A204.1 (cell line): ENCODE measurements around the gene TIMP2.

Source experiments
- FAIRE-seq: peaks from 2 replicates; lab custom pipeline; 2012; peaks lifted over from hg19 to GRCh38; lab: Jason Lieb, UNC

TIMP2 gene

GRCh38 chr17:78812855-78813254 is 112.3 kb downstream of the TIMP2 start:
- FAIRE-seq: no peak

- no peak for FAIRE-seq
Observed at GRCh38 chr17:78808163-78808562, 117.0 kb downstream of the TIMP2 start.

DNA sequence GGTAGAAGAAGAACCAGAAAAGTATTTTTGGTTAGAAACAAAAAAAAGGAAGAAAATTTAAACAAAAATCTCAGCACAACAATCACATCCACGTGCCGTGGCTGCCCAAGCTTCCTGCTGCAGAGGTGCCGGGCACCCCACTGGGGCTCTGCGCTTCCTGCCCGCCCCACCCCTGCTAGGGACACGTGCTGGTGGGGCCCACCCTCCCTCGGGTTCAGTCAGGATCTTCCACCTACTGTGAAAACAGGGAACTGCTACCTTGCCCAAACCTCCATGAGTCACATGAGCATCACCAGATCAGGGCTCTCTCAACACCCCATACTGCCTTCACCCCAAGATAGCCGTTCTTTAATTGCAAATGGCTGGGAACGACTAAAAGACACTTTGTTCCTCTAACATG is 118.7 kb downstream of the TIMP2 start:
- FAIRE-seq: no peak

GRCh38 chr17:78805301-78805700 is 119.9 kb downstream of the TIMP2 start:
- FAIRE-seq: no peak

- FAIRE-seq: no peak
Observed at GRCh38 chr17:78804777-78805176, 120.4 kb downstream of the TIMP2 start.

- no peak for FAIRE-seq
Observed at GRCh38 chr17:78803186-78803845, 121.9 kb downstream of the TIMP2 start.
